ENCODE data around the gene FLRT1.

DNA sequence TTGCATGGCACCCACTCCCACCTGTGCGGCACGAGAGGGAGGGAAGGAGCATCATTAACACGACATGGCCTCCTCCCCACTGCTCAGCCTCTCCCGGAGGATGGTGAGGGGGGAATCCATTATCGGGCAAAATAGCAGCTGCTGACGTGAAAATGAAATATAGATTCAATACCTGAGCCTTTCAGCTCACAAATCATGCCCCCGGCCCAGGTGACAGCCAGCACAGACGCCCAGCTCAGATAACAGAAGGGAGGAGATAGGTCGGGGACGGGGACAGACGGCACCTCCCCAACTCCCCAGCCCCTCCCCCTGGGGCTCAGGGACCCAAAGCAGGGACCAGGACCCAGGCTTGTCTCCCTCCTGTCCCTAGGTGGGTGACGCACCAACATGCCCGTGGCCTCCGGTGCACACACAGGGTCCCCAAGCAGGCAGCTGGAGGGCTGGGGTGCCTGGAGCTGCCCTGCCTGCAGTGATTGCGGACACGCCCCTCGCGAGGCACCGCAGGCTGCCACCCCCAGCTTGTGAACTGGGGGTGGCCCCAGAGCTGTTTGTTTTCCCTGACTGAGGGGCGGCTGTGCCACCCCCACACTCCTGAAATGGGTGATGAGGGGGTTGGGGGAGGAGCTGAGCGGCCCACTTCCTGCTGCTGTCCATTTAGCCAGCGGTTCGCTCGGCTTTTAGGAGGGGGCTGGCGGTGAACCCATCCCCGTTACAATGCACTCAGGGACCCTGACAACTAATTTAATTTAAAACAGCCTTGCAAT, 31.7 kb downstream of the FLRT1 start:
- TF ChIP-seq POLR2A (IDR thresholded peaks at IDR 0.05; ENCODE audit: low read depth, low read length): no peak
- TF ChIP-seq POLR2AphosphoS5 (IDR thresholded peaks at IDR 0.05; ENCODE audit: low read depth, low read length): no peak
